NB4 (cell line): Measurements from ENCODE around the gene DRC3.

Experiments
- MYC ChIP-seq: IDR thresholded peaks from 2 replicates; pipeline ENCODE4 v1.6.1; 2011; ENCODE audit warnings: low read depth, low read length
- POLR2A ChIP-seq: IDR thresholded peaks from 2 replicates; pipeline ENCODE4 v1.6.1; 2011; ENCODE audit warnings: mild to moderate bottlenecking; ENCODE audit not compliant: insufficient read length; ENCODE audit errors: extremely low read depth
- TF ChIP-seq, protein P1 (sequence below): IDR thresholded peaks from one replicate; pipeline ENCODE4 v1.5.1; 2012; ENCODE audit warnings: low read depth, low read length
- TF ChIP-seq, protein P2 (sequence below): IDR thresholded peaks from 2 replicates; pipeline ENCODE4 v1.6.1; 2011; ENCODE audit warnings: low read depth, low read length

DNA sequence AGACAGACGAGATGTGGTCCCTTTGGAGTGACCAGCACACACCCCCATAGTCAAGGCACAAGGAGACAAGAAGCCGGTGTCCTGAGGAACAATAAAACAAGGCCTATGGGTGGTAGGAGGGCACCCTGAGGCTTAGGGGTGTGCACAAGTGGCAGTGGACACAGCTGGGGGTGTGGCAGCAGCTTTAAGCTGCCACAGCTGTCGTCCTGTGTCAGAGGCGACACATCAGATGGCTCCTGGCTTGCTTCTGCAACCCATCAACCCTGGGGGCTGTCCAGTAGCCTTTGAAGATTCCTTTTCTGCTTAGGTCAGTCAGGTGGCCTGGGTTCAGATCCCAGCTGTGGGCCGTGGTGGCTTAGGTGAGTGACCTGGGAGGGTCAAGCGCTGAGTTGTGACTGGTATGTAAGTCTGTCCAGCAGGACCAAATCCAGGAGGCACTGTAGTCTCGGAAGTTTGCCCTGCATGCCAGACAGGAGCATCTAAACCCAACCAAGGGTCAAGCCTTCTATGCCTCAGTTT lies 15.8 kb downstream of the DRC3 start:
- TF ChIP-seq, protein P1, sequence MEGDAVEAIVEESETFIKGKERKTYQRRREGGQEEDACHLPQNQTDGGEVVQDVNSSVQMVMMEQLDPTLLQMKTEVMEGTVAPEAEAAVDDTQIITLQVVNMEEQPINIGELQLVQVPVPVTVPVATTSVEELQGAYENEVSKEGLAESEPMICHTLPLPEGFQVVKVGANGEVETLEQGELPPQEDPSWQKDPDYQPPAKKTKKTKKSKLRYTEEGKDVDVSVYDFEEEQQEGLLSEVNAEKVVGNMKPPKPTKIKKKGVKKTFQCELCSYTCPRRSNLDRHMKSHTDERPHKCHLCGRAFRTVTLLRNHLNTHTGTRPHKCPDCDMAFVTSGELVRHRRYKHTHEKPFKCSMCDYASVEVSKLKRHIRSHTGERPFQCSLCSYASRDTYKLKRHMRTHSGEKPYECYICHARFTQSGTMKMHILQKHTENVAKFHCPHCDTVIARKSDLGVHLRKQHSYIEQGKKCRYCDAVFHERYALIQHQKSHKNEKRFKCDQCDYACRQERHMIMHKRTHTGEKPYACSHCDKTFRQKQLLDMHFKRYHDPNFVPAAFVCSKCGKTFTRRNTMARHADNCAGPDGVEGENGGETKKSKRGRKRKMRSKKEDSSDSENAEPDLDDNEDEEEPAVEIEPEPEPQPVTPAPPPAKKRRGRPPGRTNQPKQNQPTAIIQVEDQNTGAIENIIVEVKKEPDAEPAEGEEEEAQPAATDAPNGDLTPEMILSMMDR: no peak
- TF ChIP-seq POLR2A (no peak), MYC (no peak)
- TF ChIP-seq, protein P2, sequence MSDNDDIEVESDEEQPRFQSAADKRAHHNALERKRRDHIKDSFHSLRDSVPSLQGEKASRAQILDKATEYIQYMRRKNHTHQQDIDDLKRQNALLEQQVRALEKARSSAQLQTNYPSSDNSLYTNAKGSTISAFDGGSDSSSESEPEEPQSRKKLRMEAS: no peak
